Right forelimb (tissue), 1 donor: Measurements from ENCODE around the gene WDHD1.
A peak's percentile ranks its signal among the peaks of the same experiment; 100 is the strongest.
"Not testable (repeated sequence)": the region's sequence is repeated elsewhere in the genome, so short reads cannot be mapped to it uniquely, and the experiment has no call there.

Experiments used
- DNase-seq: peaks from one replicate; pipeline ENCODE4 v3.0.0-alpha.2; 2018

The WDHD1 gene

GRCh38 chr14:54902143-54902520, 124.8 kb downstream of the WDHD1 start:
- DNase-seq = peak; percentile 65

- DNase-seq = no peak
Observed at GRCh38 chr14:54901380-54902142, 125.3 kb downstream of the WDHD1 start.

- DNase-seq = no peak
Observed at GRCh38 chr14:54899573-54899972, 127.3 kb downstream of the WDHD1 start.

GRCh38 chr14:54897809-54898555, 128.9 kb downstream of the WDHD1 start:
- DNase-seq = not testable (repeated sequence)

- no peak for DNase-seq
Observed at GRCh38 chr14:54895683-54896082, 131.2 kb downstream of the WDHD1 start.

- DNase-seq = no peak
Observed at GRCh38 chr14:54894995-54895394, 131.9 kb downstream of the WDHD1 start.

DNA sequence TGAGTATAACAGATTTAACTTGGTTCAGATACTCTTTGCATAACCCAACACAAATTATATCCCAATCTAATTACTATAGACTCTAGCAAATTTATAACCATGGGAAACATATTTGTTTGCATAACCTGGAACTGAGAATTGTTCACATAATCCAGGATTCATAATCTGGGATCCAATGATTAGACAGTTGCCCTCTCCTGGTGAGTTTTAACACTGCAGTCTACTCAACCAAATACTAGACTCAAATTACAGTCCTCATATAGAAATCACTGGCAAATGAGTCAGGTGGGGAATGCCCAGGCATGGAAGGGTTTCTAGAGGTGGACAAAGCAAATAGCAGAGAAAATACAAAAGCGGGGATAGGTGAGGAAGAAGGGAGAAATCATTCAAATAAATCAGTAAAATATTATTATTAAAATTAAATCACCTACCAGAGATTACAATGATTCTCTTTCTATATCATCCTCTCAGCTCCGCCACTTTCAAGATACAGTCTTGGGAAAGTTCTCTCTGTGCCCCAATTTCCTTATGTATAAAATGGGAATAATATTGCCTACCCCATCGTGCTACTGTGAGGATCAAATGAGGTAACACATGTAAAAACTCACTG, 133.6 kb downstream of the WDHD1 start:
- DNase-seq = no peak

- no peak for DNase-seq
Observed at GRCh38 chr14:54891471-54892245, 135.2 kb downstream of the WDHD1 start.

GRCh38 chr14:54890788-54891187, 136.1 kb downstream of the WDHD1 start:
- no peak for DNase-seq

DNA sequence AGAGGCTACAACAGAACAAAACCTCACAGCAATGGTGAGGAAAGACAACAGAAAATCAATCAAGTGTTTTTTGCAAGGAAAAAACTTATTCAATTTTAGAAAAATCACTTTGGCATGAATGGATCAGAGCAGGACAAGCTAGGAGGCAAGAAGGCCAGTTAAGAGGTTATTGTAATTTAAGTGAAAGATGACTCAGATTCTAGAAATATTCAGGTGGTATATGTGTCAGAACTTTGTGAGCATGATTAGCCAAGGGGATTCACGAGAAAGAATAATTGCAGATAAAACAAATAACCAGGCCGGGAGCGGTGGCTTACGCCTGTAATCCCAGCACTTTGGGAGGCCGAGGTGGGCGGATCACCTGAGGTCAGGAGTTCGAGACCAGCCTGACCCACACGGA, 137.0 kb downstream of the WDHD1 start:
- DNase-seq = no peak
